ENCODE results near the gene SYT2.
"Not testable (repeated sequence)": the region's sequence is repeated elsewhere in the genome, so short reads cannot be mapped to it uniquely, and the experiment has no call there.

The SYT2 gene

GRCh38 chr1:202540858-202541257 lies 169.4 kb downstream of the SYT2 start:
- H3K27ac ChIP-seq (replicated peaks); H3K4me3 ChIP-seq (replicated peaks; ENCODE audit: insufficient read depth, low read length); DNase-seq (ENCODE audit: low read depth in 1 of 2, low spot score in 1 of 2); H3K27me3 ChIP-seq (ENCODE audit: insufficient read depth, poor library complexity, severe bottlenecking): not testable (repeated sequence)
